Fibroblast of the aortic adventitia (primary cell): ENCODE measurements around the gene RPRD1B. TPM values are rescaled to one million over a fixed set of nuclear protein-coding genes. Genes with fewer than 3 reads are reported as not detected.
A peak's percentile ranks its signal among the peaks of the same experiment; 100 is the strongest.
"Not testable (repeated sequence)": the region's sequence is repeated elsewhere in the genome, so short reads cannot be mapped to it uniquely, and the experiment has no call there.

Experiments used
- DNase-seq: peaks from one replicate; pipeline ENCODE4 v3.0.0-alpha.2; 2010; ENCODE audit warnings: low read depth
- H3K4me3 ChIP-seq: 2 replicates; pipeline ENCODE4 v1.5.1; 2011; ENCODE audit warnings: low read depth, mild to moderate bottlenecking, control low read depth, low read length, moderate library complexity
- total RNA-seq: library from RNA; depleted of rRNA; stranded (reverse); fragments of >200 nt; gene quantifications from 2 replicates; pipeline ENCODE4 v1.2.3, GENCODE V29; 2012; ENCODE audit warnings: low replicate concordance
- TF ChIP-seq, protein P1 (sequence below): IDR thresholded peaks from 2 replicates; pipeline ENCODE4 v1.5.1; 2011; ENCODE audit warnings: mild to moderate bottlenecking, low read length, control low read depth, inconsistent platforms; ENCODE audit not compliant: insufficient read depth

Gene RPRD1B
- total RNA-seq, 1 donor, result 19.5 TPM

DNA sequence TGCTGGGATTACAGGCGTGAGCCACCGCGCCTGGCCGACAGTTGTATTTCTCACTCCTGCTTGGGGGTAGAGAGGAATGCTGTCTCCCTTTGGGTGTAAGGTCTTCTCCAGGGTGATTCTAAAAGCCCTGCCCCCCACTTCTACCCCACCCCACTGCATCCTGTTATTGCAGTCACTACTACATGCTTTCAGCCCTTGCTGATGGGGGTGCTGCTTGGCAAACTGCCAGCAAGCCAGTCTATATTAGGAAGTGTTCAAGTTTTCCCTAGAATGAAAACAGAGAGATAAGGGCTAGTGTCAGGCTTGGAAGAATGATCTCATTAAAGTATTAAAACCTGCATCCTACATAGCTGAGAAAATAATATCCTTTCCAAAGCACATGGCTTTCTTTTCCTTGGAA, 31.6 kb upstream of the RPRD1B start:
- H3K4me3 ChIP-seq, result no peak overlapping the region
- TF ChIP-seq, protein P1, sequence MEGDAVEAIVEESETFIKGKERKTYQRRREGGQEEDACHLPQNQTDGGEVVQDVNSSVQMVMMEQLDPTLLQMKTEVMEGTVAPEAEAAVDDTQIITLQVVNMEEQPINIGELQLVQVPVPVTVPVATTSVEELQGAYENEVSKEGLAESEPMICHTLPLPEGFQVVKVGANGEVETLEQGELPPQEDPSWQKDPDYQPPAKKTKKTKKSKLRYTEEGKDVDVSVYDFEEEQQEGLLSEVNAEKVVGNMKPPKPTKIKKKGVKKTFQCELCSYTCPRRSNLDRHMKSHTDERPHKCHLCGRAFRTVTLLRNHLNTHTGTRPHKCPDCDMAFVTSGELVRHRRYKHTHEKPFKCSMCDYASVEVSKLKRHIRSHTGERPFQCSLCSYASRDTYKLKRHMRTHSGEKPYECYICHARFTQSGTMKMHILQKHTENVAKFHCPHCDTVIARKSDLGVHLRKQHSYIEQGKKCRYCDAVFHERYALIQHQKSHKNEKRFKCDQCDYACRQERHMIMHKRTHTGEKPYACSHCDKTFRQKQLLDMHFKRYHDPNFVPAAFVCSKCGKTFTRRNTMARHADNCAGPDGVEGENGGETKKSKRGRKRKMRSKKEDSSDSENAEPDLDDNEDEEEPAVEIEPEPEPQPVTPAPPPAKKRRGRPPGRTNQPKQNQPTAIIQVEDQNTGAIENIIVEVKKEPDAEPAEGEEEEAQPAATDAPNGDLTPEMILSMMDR, result no peak
- DNase-seq, result peak; percentile 56

DNA sequence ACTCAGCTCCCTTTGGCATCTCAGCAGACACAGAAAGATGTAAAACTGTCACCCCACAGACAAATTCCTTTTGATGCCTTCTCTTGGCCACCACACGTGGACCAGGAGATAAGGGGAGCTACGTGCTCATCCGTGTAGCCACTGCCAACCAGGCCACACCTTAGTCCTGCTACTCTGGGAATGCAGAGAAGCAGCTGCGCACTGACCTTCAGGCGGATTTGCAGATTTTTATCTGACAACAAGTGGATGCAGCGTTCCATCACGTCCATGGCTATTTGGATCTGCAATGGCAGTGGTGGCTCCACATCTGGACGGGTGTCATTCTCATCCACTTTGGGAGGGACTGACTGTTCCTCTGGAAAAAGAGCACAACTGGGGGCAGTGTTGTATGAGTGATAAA, 31.1 kb upstream of the RPRD1B start:
- DNase-seq, result no peak
- no peak overlapping the region for H3K4me3 ChIP-seq
- TF ChIP-seq, protein P1, result no peak

DNA sequence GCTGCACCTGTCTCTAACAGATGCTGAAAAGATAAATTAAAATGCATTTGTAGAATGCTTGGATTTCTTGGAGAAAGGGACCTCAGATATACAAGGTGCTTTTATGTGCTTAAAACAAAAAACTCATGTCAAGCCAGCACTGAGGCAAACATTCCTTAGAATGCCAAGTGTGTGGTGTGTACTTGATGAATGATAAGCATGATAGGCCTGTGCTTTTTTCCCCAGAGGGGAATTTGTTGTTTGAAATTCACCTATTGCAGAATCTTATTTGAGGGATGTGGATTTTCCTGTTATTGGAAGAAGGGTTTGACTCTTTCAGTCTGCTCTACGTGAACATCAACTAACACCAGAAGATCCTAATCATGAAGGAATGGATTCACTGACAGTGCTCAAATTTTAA, 29.1 kb upstream of the RPRD1B start:
- no peak overlapping the region for H3K4me3 ChIP-seq
- TF ChIP-seq, protein P1, result no peak
- DNase-seq, result no peak

DNA sequence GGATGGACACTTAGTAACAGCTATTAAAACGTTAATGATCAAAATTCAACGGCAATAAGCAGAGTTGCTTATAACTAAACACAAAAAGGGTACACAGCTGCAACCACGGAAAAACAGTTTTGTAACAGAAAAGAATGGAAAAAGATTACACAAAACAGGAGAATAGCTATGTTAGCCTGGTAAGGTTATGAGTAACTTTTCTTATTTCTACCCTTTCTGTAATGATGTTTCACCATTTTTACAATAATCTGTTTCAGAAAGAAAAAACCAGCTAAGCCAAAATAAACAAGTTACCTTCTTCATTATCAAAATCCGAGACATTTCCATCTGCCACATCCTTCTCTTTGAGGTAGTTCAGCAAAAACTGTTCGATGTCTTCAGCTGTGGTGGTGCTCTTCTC, 27.6 kb upstream of the RPRD1B start:
- DNase-seq, result no peak
- H3K4me3 ChIP-seq, result no peak overlapping the region
- TF ChIP-seq, protein P1, result no peak

DNA sequence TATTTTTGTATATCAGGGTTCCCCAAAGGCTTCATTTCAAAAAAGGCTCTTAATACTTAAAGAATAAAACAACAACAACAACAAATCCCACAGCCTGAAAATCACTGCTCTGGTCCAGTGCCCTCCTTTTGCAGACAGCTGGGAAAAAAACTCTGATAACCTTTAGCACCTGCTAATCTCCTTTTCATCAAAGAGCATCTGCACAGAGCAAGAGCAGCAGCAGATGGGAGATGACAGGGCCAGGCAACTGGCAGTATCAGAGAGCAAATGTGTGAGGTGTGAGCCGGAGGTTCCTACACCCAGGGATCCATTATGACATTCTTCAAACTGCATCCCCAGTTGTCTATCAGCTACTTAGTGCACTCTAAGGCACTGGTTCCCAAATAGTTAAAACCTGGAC, 26.0 kb upstream of the RPRD1B start:
- H3K4me3 ChIP-seq, result no peak overlapping the region
- no peak for DNase-seq
- TF ChIP-seq, protein P1, result no peak

DNA sequence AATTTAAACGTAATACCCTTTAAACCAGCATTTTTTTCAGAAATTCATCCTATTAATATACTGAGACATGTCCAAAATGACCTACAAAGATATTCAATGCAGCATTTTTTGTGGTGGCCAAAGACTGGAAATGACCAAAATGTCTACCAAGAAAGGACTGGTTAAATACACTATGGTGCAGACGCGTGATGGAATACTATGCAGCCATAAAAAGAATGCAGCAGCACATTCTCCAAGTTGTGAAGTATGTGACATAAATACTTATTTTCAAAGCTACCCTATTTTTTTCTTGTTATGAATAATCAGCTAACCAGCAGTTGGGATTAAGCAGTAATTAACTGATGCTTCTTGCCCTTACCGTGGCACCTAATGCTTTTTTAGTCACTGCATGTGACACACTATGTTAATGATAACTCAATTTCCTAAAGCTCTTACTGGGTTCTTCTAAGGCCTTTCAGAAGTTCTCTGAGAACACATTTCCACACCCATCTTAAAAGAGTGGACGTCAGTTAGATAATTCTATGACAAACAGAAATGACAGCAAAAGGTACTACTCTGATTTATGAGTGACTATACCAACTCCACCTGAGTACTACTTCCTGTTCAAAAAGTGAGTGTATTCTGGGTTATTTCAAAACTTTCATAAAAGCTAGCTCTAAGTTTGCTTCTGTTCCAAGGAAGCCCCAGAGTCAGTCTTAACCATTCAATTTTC, 25.2 kb upstream of the RPRD1B start:
- no peak overlapping the region for H3K4me3 ChIP-seq
- DNase-seq, result no peak
- TF ChIP-seq, protein P1, result no peak

DNA sequence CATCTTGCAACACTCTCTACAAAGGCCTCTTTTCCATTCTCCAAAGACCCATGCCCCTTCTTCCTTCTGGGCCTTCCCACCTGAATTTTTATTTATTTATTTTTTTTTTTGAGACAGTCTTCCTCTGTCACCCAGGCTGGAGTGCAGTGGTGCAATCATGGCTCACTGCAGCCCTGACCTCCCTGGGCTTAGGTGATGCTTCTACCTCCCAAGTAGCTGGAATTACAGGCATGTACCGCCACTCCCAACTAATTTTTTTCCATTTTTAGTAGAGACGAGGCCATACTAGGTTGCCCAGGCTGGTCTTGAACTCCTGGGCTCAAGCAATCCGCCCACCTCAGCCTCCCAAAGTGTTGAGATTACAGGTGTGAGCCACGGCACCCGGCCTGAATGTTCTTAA, 24.1 kb upstream of the RPRD1B start:
- H3K4me3 ChIP-seq, DNase-seq: not testable (repeated sequence)
